PFSK-1 (cell line): ENCODE data around the gene PROSER2.

Experiments
- REST ChIP-seq, 2 experiments: IDR thresholded peaks; 2 replicates each; pipeline versions ENCODE4 v1.6.1 to v1.8.0; 2011 to 2012; ENCODE audit warnings: low read depth in 2 of 2, low read length in 2 of 2, control low read depth in 1 of 2, inconsistent platforms in 1 of 2, mild to moderate bottlenecking in 1 of 2, moderate library complexity in 1 of 2; ENCODE audit not compliant: insufficient read depth in 1 of 2
- TAF1 ChIP-seq: IDR thresholded peaks from 2 replicates; pipeline ENCODE4 v1.6.1; 2012; ENCODE audit warnings: low read length, control low read depth, borderline replicate concordance; ENCODE audit not compliant: insufficient read depth

- TF ChIP-seq TAF1, result no peak
- TF ChIP-seq REST (IDR thresholded peaks at IDR 0.05; ENCODE audit: insufficient read depth in 1 of 2, low read depth in 2 of 2, low read length in 2 of 2), result no peak
These were observed 46.7 kb downstream of the PROSER2 start for GRCh38 chr10:11869743-11870460.
